Posterior vena cava (tissue), 2 donors: Measurements from ENCODE around the gene GOLGA6D. TPM values are rescaled to one million over a fixed set of nuclear protein-coding genes. Genes with fewer than 3 reads are reported as not detected.
A peak's percentile ranks its signal among the peaks of the same experiment; 100 is the strongest.
"Not testable (repeated sequence)": the region's sequence is repeated elsewhere in the genome, so short reads cannot be mapped to it uniquely, and the experiment has no call there.

Experiments used
- DNase-seq: peaks from one replicate; pipeline ENCODE4 v3.0.0-alpha.2; 2020; ENCODE audit warnings: low spot score
- intact Hi-C, 2 donors: fragments of 100-400 bp; cut with DNase I; formaldehyde crosslinking; loops; one replicate each; pipeline versions ENCODE4 v1.14.1 to v1.14.2; 2022 to 2023
- total RNA-seq, 2 donors: library from RNA; stranded (reverse); fragmentation: NEBNext Ultra II Directional; extraction: Animal tissue kit (Norgen Biotek cat#: 25700); gene quantifications; one replicate each; pipeline ENCODE4 v1.2.1, GENCODE V29; 2021
- donor health status: DM: yes; HTN: yes; CAD: no.
- donor health status: DM: yes; HTN: yes; CAD: no.

The GOLGA6D gene
- total RNA-seq, 2 donors from 2014 or later: not detected

GRCh38 chr15:75274509-75275107 lies 8.0 kb upstream of the GOLGA6D start:
- intact Hi-C loops: not testable (repeated sequence)
- DNase-seq: peak; percentile 83

DNA sequence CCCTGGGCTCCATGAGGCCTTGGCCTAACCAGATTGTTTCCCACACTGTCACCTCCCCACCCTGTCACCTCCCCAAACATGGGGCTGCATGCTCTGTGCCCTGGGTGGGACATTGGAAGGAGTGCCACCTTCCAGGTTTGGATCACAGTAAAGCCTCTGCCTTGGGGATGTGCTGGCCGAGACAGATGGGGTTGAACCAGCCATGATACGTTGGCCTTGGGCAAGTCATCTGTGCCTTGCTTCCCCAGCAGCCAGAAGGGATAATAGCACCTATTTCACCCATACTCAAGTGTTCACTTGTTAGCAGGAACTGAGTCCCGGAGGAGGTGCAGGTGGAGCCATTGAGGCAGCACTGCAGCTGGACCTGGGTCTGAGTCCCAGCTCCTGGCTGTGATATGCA lies 7.0 kb upstream of the GOLGA6D start:
- intact Hi-C loops: not testable (repeated sequence)
- peak; percentile 40 for DNase-seq

DNA sequence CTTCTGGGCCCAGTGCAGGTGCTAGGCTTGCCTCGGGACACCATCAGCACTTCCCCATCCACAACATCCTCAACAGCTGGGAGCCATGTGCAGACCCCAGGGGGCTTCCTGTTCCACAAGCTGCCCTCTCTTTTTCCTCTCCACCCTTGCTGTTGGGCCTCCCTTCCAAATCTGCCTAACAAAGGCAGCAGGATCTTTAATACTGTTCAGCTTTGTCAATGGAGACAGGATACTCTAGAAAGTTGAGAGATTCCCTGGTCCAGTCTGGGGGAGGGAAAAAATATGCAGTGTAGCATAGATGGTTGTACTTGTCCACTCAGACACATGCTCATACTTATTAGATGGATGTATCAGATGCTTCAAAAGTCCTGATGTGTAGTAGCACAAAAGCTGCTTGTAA lies 4.1 kb upstream of the GOLGA6D start:
- DNase-seq: peak; percentile 31
- intact Hi-C loops: not testable (repeated sequence)

DNA sequence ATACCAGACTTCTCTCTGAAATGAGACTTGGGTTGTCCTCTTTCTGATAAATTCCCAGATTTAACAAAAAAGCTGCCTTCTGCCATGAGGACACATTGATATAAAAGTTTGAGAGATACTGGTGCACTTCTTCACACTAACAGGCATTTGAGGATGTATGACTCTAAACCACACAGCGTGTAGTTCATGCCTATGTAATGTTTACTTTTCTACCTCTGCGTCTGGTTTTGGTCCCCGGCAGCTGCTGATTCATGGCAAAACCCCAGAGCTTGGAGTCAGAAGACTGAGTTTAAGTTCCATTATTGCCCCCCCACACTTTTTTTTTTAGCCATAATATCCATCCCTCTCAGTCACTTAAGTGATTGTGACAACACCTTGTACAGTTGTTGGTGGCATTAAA lies 1.5 kb downstream of the GOLGA6D start:
- DNase-seq, intact Hi-C loops: not testable (repeated sequence)

DNA sequence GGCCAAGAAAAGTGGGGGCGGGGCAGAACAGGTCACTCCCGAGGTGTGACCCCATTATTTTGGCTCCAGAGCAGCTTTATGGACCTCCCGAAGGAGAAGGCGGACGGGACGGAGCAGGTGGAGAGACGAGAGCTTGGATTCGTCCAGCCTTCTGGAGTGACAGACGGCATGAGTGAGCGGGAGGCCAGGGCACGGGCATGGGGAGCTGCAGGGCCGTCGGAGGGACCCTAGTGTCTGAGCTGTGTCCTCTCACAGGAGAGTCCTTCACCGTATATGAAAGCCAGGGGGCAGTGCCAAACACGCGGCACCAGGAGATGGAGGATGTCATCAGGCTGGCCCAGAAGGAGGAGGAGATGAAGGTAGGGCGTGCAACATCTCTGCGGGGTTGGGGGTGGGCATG lies 11.0 kb downstream of the GOLGA6D start:
- intact Hi-C loops, DNase-seq: not testable (repeated sequence)

DNA sequence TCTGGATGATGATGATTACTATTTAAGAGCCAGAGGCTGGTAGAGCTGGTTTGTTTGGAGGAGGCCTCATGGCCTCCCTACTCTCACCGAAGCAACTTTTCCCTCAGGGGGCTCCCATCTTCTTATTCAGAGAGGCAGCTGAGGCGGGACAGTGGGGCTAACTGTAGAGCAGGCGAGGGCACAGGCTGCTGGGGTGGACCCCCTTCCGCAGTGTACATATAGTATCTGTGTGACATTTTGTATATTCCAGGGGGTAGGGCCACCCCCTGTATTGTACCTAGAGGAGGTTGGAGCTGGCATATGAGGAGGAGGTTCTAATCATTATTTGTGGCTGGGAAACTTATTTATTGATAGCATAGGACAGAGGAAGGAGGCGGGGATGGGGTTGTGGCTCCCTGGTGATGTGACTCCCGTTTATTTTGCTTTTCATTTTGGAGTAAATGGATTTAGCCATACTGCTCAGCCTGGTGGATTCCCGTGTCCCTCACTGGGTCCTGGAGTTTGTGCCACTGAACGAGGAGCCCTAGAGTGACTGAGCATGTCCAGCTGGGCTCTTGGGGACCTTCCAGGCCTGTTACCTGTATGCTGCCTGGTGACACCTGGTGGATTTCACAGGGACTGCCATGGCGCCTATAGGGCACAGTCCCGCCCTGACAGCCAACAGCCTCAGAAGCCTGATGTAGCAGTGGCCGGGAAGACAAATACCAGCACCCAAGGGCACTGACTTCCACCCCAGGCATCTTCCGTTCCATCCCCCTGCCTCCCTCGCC lies 16.1 kb downstream of the GOLGA6D start:
- intact Hi-C loops, DNase-seq: not testable (repeated sequence)

- DNase-seq: peak; percentile 88
- intact Hi-C loops: not testable (repeated sequence)
Observed at GRCh38 chr15:75299311-75299688, 16.7 kb downstream of the GOLGA6D start.

GRCh38 chr15:75300026-75300425 lies 17.4 kb downstream of the GOLGA6D start:
- not testable (repeated sequence) for DNase-seq

DNA sequence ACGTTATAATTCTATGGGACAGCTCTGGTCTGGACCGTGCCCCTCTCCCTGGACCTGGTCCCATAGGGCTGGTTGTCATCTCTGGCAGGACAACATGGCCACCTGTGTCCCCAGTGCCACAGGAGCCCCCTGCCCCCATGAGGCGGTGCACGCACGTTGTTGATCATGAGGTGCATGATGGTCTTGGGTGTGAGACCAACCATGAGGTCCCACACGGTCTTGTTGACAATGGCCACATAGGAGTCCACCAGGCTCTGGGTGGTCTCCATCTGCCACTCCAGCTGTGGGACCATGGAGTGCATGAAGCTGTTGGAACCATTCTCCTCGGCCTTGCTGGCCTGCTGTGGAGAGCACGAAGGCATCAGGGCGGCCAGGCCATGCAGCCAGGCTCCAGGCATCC lies 19.7 kb downstream of the GOLGA6D start:
- no peak for DNase-seq
- intact Hi-C loops: loop anchor here in 1 of 2 donors (5.0 to 10.0 kb wide), 2 partner anchors 68 to 270 kb away; no protein-coding TSS in a partner anchor

More at GRCh38 chr15:75300026-75300425, 17.4 kb downstream of the GOLGA6D start:
- intact Hi-C loops: loop anchor here in 1 of 2 donors (5.0 to 10.0 kb wide), 2 partner anchors 65 to 268 kb away; no protein-coding TSS in a partner anchor

- intact Hi-C loops: loop anchor here in 1 of 2 donors (5.0 to 10.0 kb wide), 2 partner anchors 68 to 270 kb away; no protein-coding TSS in a partner anchor
- not testable (repeated sequence) for DNase-seq
Observed at GRCh38 chr15:75302753-75303152, 20.1 kb downstream of the GOLGA6D start.

GRCh38 chr15:75306188-75306587 lies 23.6 kb downstream of the GOLGA6D start:
- DNase-seq: no peak
- intact Hi-C loops: loop anchor here in 1 of 2 donors (10.0 kb wide), 1 partner anchor 71 kb away; no protein-coding TSS in a partner anchor

DNA sequence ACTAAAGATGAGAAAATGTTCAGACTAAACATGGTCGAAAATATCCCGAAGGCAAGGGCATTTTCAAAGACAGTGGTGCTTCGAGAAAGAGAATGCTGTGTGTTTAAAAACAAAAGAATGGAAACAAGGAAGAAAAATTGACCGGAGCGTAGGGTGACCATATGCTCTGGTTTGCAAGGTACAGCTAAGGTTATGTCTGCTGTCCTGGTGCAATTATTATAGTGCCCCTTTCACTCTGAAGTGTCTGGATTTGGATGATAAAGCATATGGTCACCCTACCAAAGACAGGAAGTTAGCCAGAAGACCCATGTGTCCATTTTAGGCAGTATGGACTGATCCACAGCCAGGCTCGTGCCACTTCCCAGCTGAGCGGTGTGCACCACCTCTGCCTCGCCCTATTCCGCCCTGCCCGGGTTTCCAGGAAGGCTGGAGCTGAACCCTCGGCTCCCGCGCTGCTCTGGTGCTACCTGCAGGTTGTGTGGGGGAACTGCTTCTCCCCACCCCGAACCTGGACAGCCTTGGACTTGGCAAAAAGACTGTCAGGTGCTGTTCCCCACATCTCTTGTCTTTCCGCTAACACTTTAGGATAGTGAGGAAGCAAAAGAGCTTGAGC lies 25.2 kb downstream of the GOLGA6D start:
- intact Hi-C loops: loop anchor here in 1 of 2 donors (10.0 kb wide), 1 partner anchor 73 kb away; no protein-coding TSS in a partner anchor
- DNase-seq: no peak

DNA sequence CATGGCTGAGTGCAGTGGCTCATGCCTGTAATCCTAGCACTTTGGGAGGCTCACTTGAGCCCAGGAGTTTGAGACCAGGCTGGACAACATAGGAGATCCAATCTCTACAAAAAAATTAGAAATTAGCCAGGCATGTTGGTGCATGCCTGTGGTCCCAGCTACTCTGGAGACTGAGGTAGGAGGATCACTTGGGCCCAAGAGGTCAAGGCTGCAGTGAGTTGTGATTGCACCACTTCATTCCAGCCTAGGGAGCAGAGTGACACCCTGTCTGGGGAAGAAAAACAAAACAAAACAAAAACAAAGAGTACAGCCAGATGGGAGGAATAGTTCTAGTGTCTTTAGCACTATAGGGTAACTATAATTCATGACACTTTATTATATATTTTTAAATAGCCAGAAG lies 27.1 kb downstream of the GOLGA6D start:
- no peak for DNase-seq
- intact Hi-C loops: loop anchor here in 1 of 2 donors (10.0 kb wide), 1 partner anchor 75 kb away; no protein-coding TSS in a partner anchor

GRCh38 chr15:75312548-75312947 lies 29.9 kb downstream of the GOLGA6D start:
- intact Hi-C loops, DNase-seq: not testable (repeated sequence)

DNA sequence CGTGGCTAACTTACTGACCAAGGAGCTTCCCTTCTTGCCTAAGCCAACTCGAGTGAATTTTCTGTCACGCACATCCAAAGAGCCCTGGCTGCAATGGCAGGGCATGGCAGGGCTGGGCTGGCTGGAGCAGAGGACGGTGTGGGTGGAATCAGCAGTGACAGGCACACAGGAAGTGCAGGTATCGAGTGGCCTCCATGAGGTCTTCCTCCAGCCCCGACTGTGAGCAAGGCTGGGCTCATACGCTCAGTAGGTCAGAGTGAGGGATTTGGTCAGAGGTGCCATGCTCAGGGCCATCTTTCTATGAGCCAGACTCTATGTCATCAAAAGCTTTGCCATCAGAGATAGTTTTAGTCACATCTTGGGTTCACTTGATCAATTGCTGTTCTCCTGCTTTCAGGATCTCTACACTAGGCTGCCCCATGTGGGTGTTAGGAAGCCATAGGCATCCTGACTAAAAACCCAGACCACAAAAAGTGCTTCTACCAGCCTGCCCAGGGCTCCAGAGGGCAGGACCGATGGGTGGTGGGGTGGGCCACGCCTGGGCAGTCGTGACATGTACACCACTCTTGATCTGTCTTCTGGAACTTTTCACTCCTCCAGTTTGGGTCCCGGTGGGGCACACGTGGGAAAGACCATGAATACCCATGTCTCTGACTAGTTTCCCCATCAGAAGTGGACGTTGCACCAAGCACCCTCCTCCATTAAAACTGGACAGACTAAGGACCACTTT lies 30.6 kb downstream of the GOLGA6D start:
- intact Hi-C loops: no loop called here
- no peak for DNase-seq

DNA sequence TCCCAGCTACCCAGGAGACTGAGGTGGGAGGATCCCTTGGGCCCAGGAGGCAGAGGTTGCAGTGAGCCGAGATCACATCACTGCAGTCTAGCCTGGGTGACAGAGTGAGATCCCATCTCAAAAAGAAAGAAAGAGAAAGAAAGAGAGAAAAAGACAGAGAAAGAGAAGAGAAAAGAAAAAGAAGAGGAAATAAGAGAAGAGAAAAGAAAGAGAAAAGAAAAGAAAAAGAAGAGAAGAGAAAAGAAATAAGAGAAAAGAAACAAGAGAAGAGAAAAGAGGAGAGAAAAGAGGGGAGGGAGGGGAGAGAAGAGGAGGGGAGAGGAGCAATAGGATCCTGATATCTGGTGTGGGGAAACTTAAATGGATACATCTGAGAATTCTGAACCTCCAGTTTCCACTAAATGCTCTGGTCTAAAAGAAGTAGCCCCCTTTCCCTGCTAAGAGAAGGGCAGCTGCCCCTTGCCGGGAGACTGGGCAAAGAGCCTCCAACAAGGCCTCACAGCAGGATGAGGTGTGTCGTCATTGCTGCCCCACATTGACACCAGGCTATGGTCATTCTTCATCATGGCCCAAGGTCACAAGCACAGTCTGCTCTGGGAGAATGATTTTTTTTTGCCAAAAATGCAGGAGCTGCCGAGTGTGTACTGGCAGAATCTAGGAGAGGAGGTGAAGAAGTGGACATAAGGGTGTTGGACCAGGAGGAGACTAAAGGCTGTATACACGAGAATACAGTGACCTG lies 32.1 kb downstream of the GOLGA6D start:
- no peak for DNase-seq
- intact Hi-C loops: no loop called here

DNA sequence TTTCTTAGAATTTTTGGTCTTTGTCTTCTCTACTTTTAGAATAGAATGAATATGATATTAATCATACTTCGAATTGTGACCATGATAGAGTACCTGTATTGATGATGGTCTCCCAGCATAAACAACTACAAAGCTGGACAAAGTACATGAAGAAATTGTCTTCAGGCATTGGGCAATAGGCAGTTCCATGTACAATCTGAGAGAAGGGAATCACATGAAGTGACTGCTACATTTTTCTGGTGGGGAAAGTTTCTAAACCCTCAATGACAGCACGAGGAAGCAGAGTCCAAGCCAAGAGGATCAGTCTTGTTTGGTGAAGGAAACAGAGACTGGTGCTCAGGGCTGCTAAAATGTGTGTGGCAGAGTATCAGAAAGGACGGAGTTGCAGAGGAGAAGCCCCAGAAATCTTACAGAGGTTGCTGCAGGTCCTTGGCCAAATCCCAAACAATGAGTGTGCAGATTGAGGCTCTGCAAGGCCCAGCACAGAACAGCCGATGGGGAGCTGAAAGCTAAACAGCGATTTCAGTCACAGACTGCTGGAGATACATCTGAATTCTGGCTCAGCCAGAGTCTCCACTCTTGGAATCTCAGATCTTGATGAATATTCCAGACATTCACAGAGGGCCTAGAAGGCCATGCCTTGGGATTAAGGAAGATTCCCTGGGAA lies 36.7 kb downstream of the GOLGA6D start:
- DNase-seq, intact Hi-C loops: not testable (repeated sequence)

DNA sequence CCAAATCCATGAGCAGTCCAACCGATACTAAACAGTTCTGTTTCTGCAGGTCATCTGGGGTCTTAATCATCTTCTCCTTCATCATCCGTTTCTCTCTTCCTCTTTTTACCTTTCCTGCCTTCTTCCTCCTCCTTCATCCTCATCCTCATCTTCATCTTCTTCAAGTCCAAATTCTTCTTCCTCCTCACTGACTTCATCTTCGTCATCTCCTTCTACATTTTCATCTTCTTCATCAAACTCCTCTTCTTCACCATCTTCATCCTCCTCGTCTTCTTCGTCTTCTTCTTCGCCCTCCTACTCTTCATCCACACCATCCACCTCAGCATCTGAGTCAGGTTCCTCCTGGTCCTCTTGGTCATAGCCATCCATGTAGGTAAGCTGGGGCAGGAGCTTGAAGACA lies 39.1 kb downstream of the GOLGA6D start:
- intact Hi-C loops: no loop called here
- no peak for DNase-seq
